Measurements from ENCODE around the gene TMEM126B.

- no peak for TF ChIP-seq TEAD3 (CRISPR knock-in tag; optimal IDR thresholded peaks at IDR 0.05; ENCODE audit: borderline replicate concordance)
- TF ChIP-seq EZH2 (conservative IDR thresholded peaks at IDR 0.05; ENCODE audit: low read depth, low read length): no peak
- TF ChIP-seq, protein P1, sequence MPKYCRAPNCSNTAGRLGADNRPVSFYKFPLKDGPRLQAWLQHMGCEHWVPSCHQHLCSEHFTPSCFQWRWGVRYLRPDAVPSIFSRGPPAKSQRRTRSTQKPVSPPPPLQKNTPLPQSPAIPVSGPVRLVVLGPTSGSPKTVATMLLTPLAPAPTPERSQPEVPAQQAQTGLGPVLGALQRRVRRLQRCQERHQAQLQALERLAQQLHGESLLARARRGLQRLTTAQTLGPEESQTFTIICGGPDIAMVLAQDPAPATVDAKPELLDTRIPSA (CRISPR knock-in tag; IDR thresholded peaks at IDR 0.05; ENCODE audit: borderline replicate concordance): no peak
- TF ChIP-seq FOXM1 (CRISPR knock-in tag; IDR thresholded peaks at IDR 0.05): no peak
- TF ChIP-seq, protein P2, sequence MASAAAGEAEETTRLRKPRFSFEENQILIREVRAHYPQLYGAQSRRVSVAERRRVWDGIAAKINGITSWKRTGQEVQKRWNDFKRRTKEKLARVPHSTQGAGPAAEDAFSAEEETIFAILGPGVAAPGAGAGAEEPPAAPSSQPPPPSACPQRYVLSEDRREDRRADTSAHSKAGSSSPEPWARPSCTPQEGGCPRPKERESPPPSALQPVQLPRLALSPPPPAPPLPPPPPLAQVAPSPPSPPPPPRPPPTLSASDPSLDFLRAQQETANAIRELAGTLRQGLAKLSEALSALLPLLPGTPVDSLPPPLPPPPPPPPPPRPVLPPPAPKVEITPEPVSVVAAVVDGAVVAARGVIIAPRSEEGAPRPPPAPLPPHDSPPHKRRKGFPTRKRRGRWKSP (CRISPR knock-in tag; IDR thresholded peaks at IDR 0.05): no peak
- TF ChIP-seq RAD21 (CRISPR knock-in tag; IDR thresholded peaks at IDR 0.05): no peak
These were observed 18.7 kb downstream of the TMEM126B start for GRCh38 chr11:85647078-85647477.
